Activated CD4-positive, alpha-beta T cell treated with anti-CD3 and anti-CD28 coated beads, Interleukin-2, amount 10 ng/mL, durations not matched to agents 24 days and 14 days (primary cell): ENCODE data around the gene DOCK1. TPM values are rescaled to one million over a fixed set of nuclear protein-coding genes. Genes with fewer than 3 reads are reported as not detected.
"Not testable (repeated sequence)": the region's sequence is repeated elsewhere in the genome, so short reads cannot be mapped to it uniquely, and the experiment has no call there.

Source experiments
- DNase-seq: peaks from one replicate; pipeline ENCODE4 v3.0.0; 2022
- H3K27ac Mint-ChIP-seq: one replicate; pipeline ENCODE4 v1.8.0; 2022; ENCODE audit warnings: mild to moderate bottlenecking, mixed read lengths
- H3K27me3 Mint-ChIP-seq: one replicate; pipeline ENCODE4 v1.8.0; 2022; ENCODE audit warnings: mixed read lengths
- H3K36me3 Mint-ChIP-seq: one replicate; pipeline ENCODE4 v1.8.0; 2022; ENCODE audit warnings: low read depth, mild to moderate bottlenecking, mixed read lengths
- H3K4me1 Mint-ChIP-seq: one replicate; pipeline ENCODE4 v1.8.0; 2021; ENCODE audit warnings: mixed read lengths
- H3K4me3 Mint-ChIP-seq: one replicate; pipeline ENCODE4 v1.8.0; 2022; ENCODE audit warnings: mild to moderate bottlenecking, moderate library complexity, mixed read lengths
- H3K9me3 Mint-ChIP-seq: one replicate; pipeline ENCODE4 v1.8.0; 2021; ENCODE audit warnings: mixed read lengths
- intact Hi-C: fragments of 100-400 bp; cut with micrococcal nuclease; formaldehyde crosslinking; loops from one replicate; pipeline ENCODE4 v1.15.1; 2023
- total RNA-seq: library from RNA; stranded (reverse); gene quantifications from 2 replicates; pipeline ENCODE4 v1.2.3, GENCODE V29; 2022

Gene DOCK1
- total RNA-seq, 1 donor from 2014 or later = 1.5 TPM

GRCh38 chr10:127283576-127283975, 378.3 kb downstream of the DOCK1 start:
- intact Hi-C loops = no loop called here
- DNase-seq = no peak
- H3K4me3 Mint-ChIP-seq = no peak overlapping the region
- no peaks in the 10 kb centered on the region for H3K36me3 Mint-ChIP-seq
- H3K27ac Mint-ChIP-seq = no peak overlapping the region
- H3K9me3 Mint-ChIP-seq = peaks cover 4% of the 10 kb centered on the region
- H3K4me1 Mint-ChIP-seq = peaks cover 2% of the 10 kb centered on the region
- H3K27me3 Mint-ChIP-seq = peaks cover 22% of the 10 kb centered on the region

- Mint-ChIP-seq H3K36me3 (no peaks in the 10 kb centered on the region), H3K27ac (no peak overlapping the region), H3K9me3 (peaks cover 11% of the 10 kb centered on the region), H3K27me3 (peaks cover 23% of the 10 kb centered on the region), H3K4me3 (no peak overlapping the region), H3K4me1 (peaks cover 29% of the 10 kb centered on the region)
- no peak for DNase-seq
- intact Hi-C loops = no loop called here
Observed at GRCh38 chr10:127290850-127291249, 385.6 kb downstream of the DOCK1 start.

- Mint-ChIP-seq H3K36me3 (no peaks in the 10 kb centered on the region), H3K27ac (no peak overlapping the region), H3K27me3 (peaks cover 22% of the 10 kb centered on the region), H3K4me3 (no peak overlapping the region), H3K4me1 (peaks cover 30% of the 10 kb centered on the region), H3K9me3 (peaks cover 11% of the 10 kb centered on the region)
- intact Hi-C loops = no loop called here
- DNase-seq = no peak
Observed at GRCh38 chr10:127291329-127291728, 386.1 kb downstream of the DOCK1 start.

- intact Hi-C loops = no loop called here
- H3K4me1 Mint-ChIP-seq = peaks cover 32% of the 10 kb centered on the region
- no peak overlapping the region for H3K27ac Mint-ChIP-seq
Observed at GRCh38 chr10:127292888-127293287, 387.7 kb downstream of the DOCK1 start.

GRCh38 chr10:127293640-127294039, 388.4 kb downstream of the DOCK1 start:
- DNase-seq = peak; percentile 92
- Mint-ChIP-seq H3K36me3 (no peaks in the 10 kb centered on the region), H3K9me3 (peaks cover 7% of the 10 kb centered on the region), H3K4me3 (peak overlapping the region; percentile 52), H3K4me1 (peaks cover 32% of the 10 kb centered on the region), H3K27ac (peak overlapping the region; percentile 56), H3K27me3 (peaks cover 31% of the 10 kb centered on the region)
- intact Hi-C loops = no loop called here

More at GRCh38 chr10:127292888-127293287, 387.7 kb downstream of the DOCK1 start:
- no peak overlapping the region for H3K4me3 Mint-ChIP-seq
- H3K27me3 Mint-ChIP-seq = peaks cover 30% of the 10 kb centered on the region
- peaks cover 7% of the 10 kb centered on the region for H3K9me3 Mint-ChIP-seq
- no peaks in the 10 kb centered on the region for H3K36me3 Mint-ChIP-seq
- DNase-seq = no peak

GRCh38 chr10:127296696-127297095, 391.5 kb downstream of the DOCK1 start:
- H3K36me3 Mint-ChIP-seq = no peaks in the 10 kb centered on the region
- H3K27me3 Mint-ChIP-seq = peaks cover 19% of the 10 kb centered on the region
- peaks cover 32% of the 10 kb centered on the region for H3K4me1 Mint-ChIP-seq
- DNase-seq = no peak
- H3K9me3 Mint-ChIP-seq = no peaks in the 10 kb centered on the region
- no peak overlapping the region for H3K4me3 Mint-ChIP-seq
- H3K27ac Mint-ChIP-seq = no peak overlapping the region
- intact Hi-C loops = no loop called here

GRCh38 chr10:127298381-127298780, 393.2 kb downstream of the DOCK1 start:
- Mint-ChIP-seq H3K36me3 (no peaks in the 10 kb centered on the region), H3K4me1 (peaks cover 19% of the 10 kb centered on the region), H3K9me3 (no peaks in the 10 kb centered on the region), H3K27me3 (peaks cover 21% of the 10 kb centered on the region), H3K27ac (no peak overlapping the region), H3K4me3 (no peak overlapping the region)
- DNase-seq = no peak
- intact Hi-C loops = no loop called here

GRCh38 chr10:127299192-127299591, 394.0 kb downstream of the DOCK1 start:
- H3K9me3 Mint-ChIP-seq, H3K27ac Mint-ChIP-seq, intact Hi-C loops, DNase-seq, H3K4me3 Mint-ChIP-seq, H3K36me3 Mint-ChIP-seq: not testable (repeated sequence)
- Mint-ChIP-seq H3K27me3 (peaks cover 25% of the 10 kb centered on the region), H3K4me1 (peaks cover 11% of the 10 kb centered on the region)

- H3K9me3 Mint-ChIP-seq = no peaks in the 10 kb centered on the region
- intact Hi-C loops = no loop called here
Observed at GRCh38 chr10:127299956-127300689, 394.9 kb downstream of the DOCK1 start.

GRCh38 chr10:127300868-127301321, 395.7 kb downstream of the DOCK1 start:
- Mint-ChIP-seq H3K4me3 (no peak overlapping the region), H3K27me3 (peaks cover 28% of the 10 kb centered on the region), H3K27ac (no peak overlapping the region), H3K9me3 (no peaks in the 10 kb centered on the region), H3K4me1 (peaks cover 4% of the 10 kb centered on the region), H3K36me3 (no peaks in the 10 kb centered on the region)
- intact Hi-C loops = no loop called here
- DNase-seq = no peak

More at GRCh38 chr10:127299956-127300689, 394.9 kb downstream of the DOCK1 start:
- H3K4me1 Mint-ChIP-seq = peaks cover 7% of the 10 kb centered on the region
- no peak overlapping the region for H3K27ac Mint-ChIP-seq
- no peak overlapping the region for H3K4me3 Mint-ChIP-seq
- H3K36me3 Mint-ChIP-seq = no peaks in the 10 kb centered on the region
- no peak for DNase-seq
- peaks cover 28% of the 10 kb centered on the region for H3K27me3 Mint-ChIP-seq

- Mint-ChIP-seq H3K4me3 (no peak overlapping the region), H3K27ac (no peak overlapping the region), H3K9me3 (no peaks in the 10 kb centered on the region), H3K36me3 (no peaks in the 10 kb centered on the region), H3K27me3 (peaks cover 20% of the 10 kb centered on the region), H3K4me1 (no peaks in the 10 kb centered on the region)
- intact Hi-C loops = no loop called here
- DNase-seq = no peak
Observed at GRCh38 chr10:127302343-127302742, 397.1 kb downstream of the DOCK1 start.

- intact Hi-C loops = no loop called here
- H3K27ac Mint-ChIP-seq = no peak overlapping the region
- peaks cover 18% of the 10 kb centered on the region for H3K27me3 Mint-ChIP-seq
- no peaks in the 10 kb centered on the region for H3K36me3 Mint-ChIP-seq
- DNase-seq = no peak
- no peak overlapping the region for H3K4me3 Mint-ChIP-seq
- H3K9me3 Mint-ChIP-seq = no peaks in the 10 kb centered on the region
- no peaks in the 10 kb centered on the region for H3K4me1 Mint-ChIP-seq
Observed at GRCh38 chr10:127303105-127303504, 397.9 kb downstream of the DOCK1 start.

- Mint-ChIP-seq H3K4me3 (no peak overlapping the region), H3K4me1 (no peaks in the 10 kb centered on the region), H3K27me3 (peaks cover 14% of the 10 kb centered on the region), H3K36me3 (no peaks in the 10 kb centered on the region), H3K9me3 (no peaks in the 10 kb centered on the region), H3K27ac (no peak overlapping the region)
- no peak for DNase-seq
- intact Hi-C loops = no loop called here
Observed at GRCh38 chr10:127303746-127304145, 398.5 kb downstream of the DOCK1 start.

- intact Hi-C loops = no loop called here
- no peaks in the 10 kb centered on the region for H3K9me3 Mint-ChIP-seq
- H3K36me3 Mint-ChIP-seq = no peaks in the 10 kb centered on the region
- H3K27me3 Mint-ChIP-seq = peaks cover 22% of the 10 kb centered on the region
- no peak overlapping the region for H3K4me3 Mint-ChIP-seq
- H3K4me1 Mint-ChIP-seq = no peaks in the 10 kb centered on the region
- no peak for DNase-seq
- no peak overlapping the region for H3K27ac Mint-ChIP-seq
Observed at GRCh38 chr10:127306479-127306878, 401.3 kb downstream of the DOCK1 start.

GRCh38 chr10:127307338-127307737, 402.1 kb downstream of the DOCK1 start:
- Mint-ChIP-seq H3K9me3 (no peaks in the 10 kb centered on the region), H3K4me3 (no peak overlapping the region), H3K27ac (no peak overlapping the region), H3K27me3 (peaks cover 21% of the 10 kb centered on the region), H3K4me1 (no peaks in the 10 kb centered on the region), H3K36me3 (no peaks in the 10 kb centered on the region)
- no peak for DNase-seq
- intact Hi-C loops = no loop called here
